Measurements from ENCODE around the gene ZNF366.
A peak's percentile ranks its signal among the peaks of the same experiment; 100 is the strongest.

The ZNF366 gene

DNA sequence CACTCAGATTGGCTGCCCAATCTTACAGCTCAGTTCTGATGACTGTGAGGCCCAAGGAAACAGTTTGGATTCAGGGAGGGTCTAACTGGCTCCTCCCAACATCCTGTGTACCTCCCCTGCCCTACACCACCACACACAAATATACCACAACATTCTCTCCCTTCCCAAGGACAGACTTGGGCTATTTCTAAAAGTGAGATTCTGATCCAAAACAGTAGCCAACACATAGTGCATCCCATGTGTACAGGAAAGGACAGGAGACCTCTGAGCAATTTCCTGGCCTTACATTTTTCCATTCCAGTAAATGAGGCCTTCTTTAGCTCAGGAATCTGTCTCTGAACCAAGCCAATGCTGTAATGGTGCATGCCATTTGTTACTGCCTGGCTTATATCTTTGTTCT is 20.8 kb downstream of the ZNF366 start:
- TF ChIP-seq, protein P1, sequence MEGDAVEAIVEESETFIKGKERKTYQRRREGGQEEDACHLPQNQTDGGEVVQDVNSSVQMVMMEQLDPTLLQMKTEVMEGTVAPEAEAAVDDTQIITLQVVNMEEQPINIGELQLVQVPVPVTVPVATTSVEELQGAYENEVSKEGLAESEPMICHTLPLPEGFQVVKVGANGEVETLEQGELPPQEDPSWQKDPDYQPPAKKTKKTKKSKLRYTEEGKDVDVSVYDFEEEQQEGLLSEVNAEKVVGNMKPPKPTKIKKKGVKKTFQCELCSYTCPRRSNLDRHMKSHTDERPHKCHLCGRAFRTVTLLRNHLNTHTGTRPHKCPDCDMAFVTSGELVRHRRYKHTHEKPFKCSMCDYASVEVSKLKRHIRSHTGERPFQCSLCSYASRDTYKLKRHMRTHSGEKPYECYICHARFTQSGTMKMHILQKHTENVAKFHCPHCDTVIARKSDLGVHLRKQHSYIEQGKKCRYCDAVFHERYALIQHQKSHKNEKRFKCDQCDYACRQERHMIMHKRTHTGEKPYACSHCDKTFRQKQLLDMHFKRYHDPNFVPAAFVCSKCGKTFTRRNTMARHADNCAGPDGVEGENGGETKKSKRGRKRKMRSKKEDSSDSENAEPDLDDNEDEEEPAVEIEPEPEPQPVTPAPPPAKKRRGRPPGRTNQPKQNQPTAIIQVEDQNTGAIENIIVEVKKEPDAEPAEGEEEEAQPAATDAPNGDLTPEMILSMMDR (IDR thresholded peaks at IDR 0.05; ENCODE audit: insufficient read depth, low read depth, low read length, missing control alignments): no peak
- no peak for DNase-seq (ENCODE audit: low read depth)
- no peak overlapping the region for H3K4me3 ChIP-seq (ENCODE audit: low read depth, low read length)

DNA sequence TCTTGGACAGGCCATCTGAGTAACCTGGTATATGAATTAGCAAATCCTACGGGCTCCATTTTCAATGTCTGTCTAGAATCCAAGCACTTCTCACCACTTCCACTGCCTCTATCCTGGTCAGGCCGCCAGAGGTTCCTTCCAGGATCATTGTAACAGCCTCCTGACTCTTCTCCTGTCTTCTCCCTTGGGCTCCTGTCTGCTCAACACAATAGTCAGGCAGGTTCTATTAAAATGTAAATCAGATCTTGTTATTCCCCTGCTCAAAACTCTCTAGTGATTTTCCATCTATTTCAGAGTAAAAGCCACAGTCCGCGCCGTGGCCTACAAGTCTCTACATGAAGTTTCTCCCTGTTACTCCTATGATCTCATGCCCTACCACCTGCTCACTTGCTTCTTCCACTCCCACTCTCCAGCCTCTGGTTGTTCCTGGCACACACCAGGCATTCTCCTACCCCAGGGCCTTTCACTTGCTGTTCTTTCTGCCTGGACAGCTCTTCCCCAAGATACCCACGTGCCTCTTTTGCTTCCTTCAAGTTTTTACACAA is 21.7 kb downstream of the ZNF366 start:
- DNase-seq (ENCODE audit: low read depth): no peak
- TF ChIP-seq, protein P1 (IDR thresholded peaks at IDR 0.05; ENCODE audit: insufficient read depth, low read depth, low read length, missing control alignments): no peak
- H3K4me3 ChIP-seq (ENCODE audit: low read depth, low read length): no peak overlapping the region

DNA sequence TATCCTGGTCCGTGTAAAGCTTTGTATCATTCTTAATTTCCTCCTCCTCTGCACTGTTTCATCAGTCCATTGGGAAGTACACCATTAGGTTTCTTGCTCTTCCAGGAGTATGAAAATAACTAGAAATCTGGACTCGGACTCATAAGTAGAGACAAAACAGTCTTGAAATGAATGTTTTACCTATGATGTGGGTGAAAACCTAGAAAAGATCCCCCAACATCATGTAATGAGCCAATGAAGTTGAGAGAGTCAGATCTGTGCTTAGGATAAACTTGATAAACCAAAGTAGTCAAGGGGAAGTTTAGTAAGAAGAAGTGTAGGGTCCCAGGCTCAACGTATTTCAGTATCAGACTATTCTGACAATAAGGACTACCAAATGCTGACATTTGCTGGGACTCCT is 25.2 kb downstream of the ZNF366 start:
- H3K4me3 ChIP-seq (ENCODE audit: low read depth, low read length): no peak overlapping the region
- DNase-seq (ENCODE audit: low read depth): peak; percentile 57
- TF ChIP-seq, protein P1 (IDR thresholded peaks at IDR 0.05; ENCODE audit: insufficient read depth, low read depth, low read length, missing control alignments): no peak

DNA sequence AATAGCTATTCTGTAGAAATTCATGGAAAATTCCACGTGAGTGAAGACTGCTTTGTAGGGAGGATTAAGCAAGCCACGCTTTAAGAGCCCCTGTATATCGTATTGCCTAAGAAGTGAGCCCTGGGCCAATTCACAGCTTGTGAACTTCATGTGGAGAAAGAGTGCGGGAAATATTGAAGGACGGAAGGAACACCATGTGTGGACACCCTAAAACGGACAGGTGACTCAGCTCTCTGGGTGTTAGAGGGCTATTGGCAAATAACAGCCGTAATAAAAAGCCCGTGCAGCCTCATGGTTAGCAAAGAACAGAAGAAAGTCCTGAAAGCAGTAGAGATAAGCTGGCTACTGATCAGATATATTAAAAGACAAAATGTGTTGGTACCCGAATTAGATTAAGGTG is 26.4 kb downstream of the ZNF366 start:
- DNase-seq (ENCODE audit: low read depth): no peak
- TF ChIP-seq, protein P1 (IDR thresholded peaks at IDR 0.05; ENCODE audit: insufficient read depth, low read depth, low read length, missing control alignments): no peak
- no peak overlapping the region for H3K4me3 ChIP-seq (ENCODE audit: low read depth, low read length)

DNA sequence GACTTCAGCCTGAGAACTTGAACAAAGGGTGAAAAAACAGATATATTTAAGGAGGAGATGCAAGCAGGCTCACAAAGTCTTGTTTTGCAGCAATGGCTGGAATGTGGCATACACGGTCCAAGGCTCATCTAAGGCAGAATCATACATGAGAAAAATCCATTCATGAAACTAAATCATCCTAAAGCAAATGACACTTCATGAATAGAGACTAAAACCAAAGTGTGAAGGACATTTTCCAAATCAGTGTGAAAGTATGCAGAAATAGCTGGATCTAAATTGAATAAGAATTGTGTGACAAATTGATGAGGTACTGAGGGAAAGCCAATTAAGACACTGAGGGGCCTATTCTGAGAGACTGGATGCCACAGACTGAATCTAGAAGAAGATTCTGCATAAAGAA is 27.3 kb downstream of the ZNF366 start:
- no peak overlapping the region for H3K4me3 ChIP-seq (ENCODE audit: low read depth, low read length)
- DNase-seq (ENCODE audit: low read depth): no peak
- TF ChIP-seq, protein P1 (IDR thresholded peaks at IDR 0.05; ENCODE audit: insufficient read depth, low read depth, low read length, missing control alignments): no peak

DNA sequence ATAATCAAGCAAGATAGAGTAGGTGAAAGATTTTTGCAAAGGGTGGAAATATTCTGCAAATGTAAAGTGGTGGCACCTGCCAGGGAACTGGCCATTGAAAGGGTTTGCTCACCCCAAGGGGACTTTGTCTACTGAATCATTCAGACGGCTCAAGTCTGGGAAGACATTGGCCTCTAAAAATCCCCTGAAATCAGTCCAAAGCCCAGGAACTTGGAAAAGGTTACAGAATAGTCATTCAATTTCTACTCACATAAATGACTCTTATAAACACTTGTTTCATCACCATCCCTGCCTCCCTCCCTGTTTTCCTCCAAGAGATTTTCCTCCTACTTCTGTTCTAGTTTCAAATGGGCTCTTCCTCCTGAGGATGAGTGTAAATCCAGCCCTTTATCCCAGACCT is 28.5 kb downstream of the ZNF366 start:
- DNase-seq (ENCODE audit: low read depth): no peak
- no peak overlapping the region for H3K4me3 ChIP-seq (ENCODE audit: low read depth, low read length)
- TF ChIP-seq, protein P1 (IDR thresholded peaks at IDR 0.05; ENCODE audit: insufficient read depth, low read depth, low read length, missing control alignments): no peak

DNA sequence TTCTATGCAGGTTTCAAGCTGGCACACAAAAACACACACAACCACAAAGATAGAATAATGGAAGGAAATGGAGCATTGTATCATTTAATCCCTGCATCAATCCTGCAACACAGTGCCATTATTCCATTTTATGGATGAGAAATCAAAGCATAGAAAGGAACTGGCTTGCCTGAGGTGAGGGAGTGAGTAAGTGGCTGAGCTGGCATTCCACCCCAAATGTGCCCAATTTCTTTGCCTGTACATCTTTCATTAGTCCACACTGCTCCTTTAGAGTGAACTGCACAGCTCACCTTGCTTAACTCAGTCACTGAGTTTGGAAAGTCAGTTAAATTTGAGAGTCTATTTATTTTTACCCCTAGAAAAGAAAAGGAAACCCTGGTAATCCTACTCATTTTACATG is 28.9 kb downstream of the ZNF366 start:
- TF ChIP-seq, protein P1 (IDR thresholded peaks at IDR 0.05; ENCODE audit: insufficient read depth, low read depth, low read length, missing control alignments): no peak
- H3K4me3 ChIP-seq (ENCODE audit: low read depth, low read length): no peak overlapping the region
- DNase-seq (ENCODE audit: low read depth): no peak

All from GM12865 (cell line).